A549 (cell line): ENCODE data around the gene OR2T8. TPM values are rescaled to one million over a fixed set of nuclear protein-coding genes. Genes with fewer than 3 reads are reported as not detected.

ENCODE experiments used
- ATAC-seq, 2 experiments: fragments of 200-7000 bp in 1 of 2; fragments of >200 bp in 1 of 2; cut with Nextera tagmentation in 1 of 2; cut with Tn5 transposase in 1 of 2; 3 replicates each; pipeline versions ENCODE4 v1.8.0 to v1.9.1; 2018 to 2020; ENCODE audit warnings: mild to moderate bottlenecking in 1 of 2, moderate library complexity in 1 of 2
- CTCF ChIA-PET: fragments of 300-600 bp; sonication (Branson Sonifier 250); formaldehyde crosslinking; extraction: SDS; loops from one replicate; lab custom pipeline; 2021; ENCODE audit warnings: antibody characterized with exemption, inconsistent platforms; lab: Yijun Ruan, JAX
- POLR2A ChIA-PET: fragments of 350-600 bp; formaldehyde crosslinking; extraction: SDS; loops from one replicate; lab custom pipeline; 2021; ENCODE audit warnings: antibody characterized with exemption, inconsistent platforms; lab: Yijun Ruan, JAX
- DNase-seq, 2 experiments: peaks; one replicate each; pipeline versions ENCODE4 v3.0.0 to v3.0.0-alpha.2; 2011 to 2016; ENCODE audit warnings: low read depth in 1 of 2, low spot score in 1 of 2
- FAIRE-seq: peaks from 2 replicates; lab custom pipeline; 2011; peaks lifted over from hg19 to GRCh38; lab: Jason Lieb, UNC
- H3K27ac ChIP-seq, 2 experiments: fragments of >200 bp; sonication (Bioruptor Twin); formaldehyde crosslinking; 3 replicates each; pipeline ENCODE4 v1.5.1; 2016 to 2017
- H3K4me1 ChIP-seq: fragments of >200 bp; sonication (Bioruptor Twin); formaldehyde crosslinking; 3 replicates; pipeline ENCODE4 v1.6.1; 2016
- H3K4me2 ChIP-seq: fragments of >200 bp; sonication (Bioruptor Twin); formaldehyde crosslinking; 3 replicates; pipeline ENCODE4 v1.6.1; 2016
- H3K4me3 ChIP-seq: fragments of >200 bp; sonication (Bioruptor Twin); formaldehyde crosslinking; 3 replicates; pipeline ENCODE4 v1.5.1; 2016
- H3K9me3 ChIP-seq: fragments of >200 bp; sonication (Bioruptor Twin); formaldehyde crosslinking; 3 replicates; pipeline ENCODE4 v1.6.1; 2016
- BCL3 ChIP-seq: fragments of >200 bp; sonication (Bioruptor Twin); formaldehyde crosslinking; IDR thresholded peaks from 3 replicates; pipeline ENCODE4 v1.6.1; 2016
- CBX8 ChIP-seq: fragments of 200-600 bp; sonication (generic); IDR thresholded peaks from 2 replicates; pipeline ENCODE4 v1.6.1; 2016
- CTCF ChIP-seq: fragments of >200 bp; sonication (Bioruptor Twin); formaldehyde crosslinking; IDR thresholded peaks from 3 replicates; pipeline ENCODE4 v1.5.1; 2016
- E2F6 ChIP-seq: IDR thresholded peaks from 2 replicates; pipeline ENCODE4 v1.6.1; 2012; ENCODE audit warnings: low read depth, borderline replicate concordance
- EP300 ChIP-seq, 2 experiments: fragments of >200 bp; sonication (Bioruptor Twin); formaldehyde crosslinking; IDR thresholded peaks; 2 replicates in 1 of 2; 3 replicates in 1 of 2; pipeline ENCODE4 v1.6.1; 2016 to 2017
- FOSL2 ChIP-seq, 2 experiments: fragments of 450-650 bp in 1 of 2; fragments of >200 bp in 1 of 2; sonication (Bioruptor Twin) in 1 of 2; formaldehyde crosslinking; IDR thresholded peaks; 2 replicates each; pipeline versions ENCODE4 v1.5.0 to v1.6.1; 2016 to 2020; ENCODE audit warnings: mild to moderate bottlenecking in 1 of 2, moderate library complexity in 1 of 2
- FOXS1 ChIP-seq: fragments of 250-450 bp; sonication (Bioruptor Pico); IDR thresholded peaks from 2 replicates; pipeline ENCODE4 v1.5.0; 2020; ENCODE audit warnings: mild to moderate bottlenecking, moderate library complexity
- HEYL ChIP-seq: fragments of 250-450 bp; sonication (Bioruptor Pico); IDR thresholded peaks from 2 replicates; pipeline ENCODE4 v1.8.0; 2021; ENCODE audit warnings: mild to moderate bottlenecking, moderate library complexity
- HOXB13 ChIP-seq: fragments of 250-450 bp; sonication (Bioruptor Pico); IDR thresholded peaks from 2 replicates; pipeline ENCODE4 v1.5.0; 2020; ENCODE audit warnings: low read depth, mild to moderate bottlenecking, moderate library complexity
- JUNB ChIP-seq: fragments of >200 bp; sonication (Bioruptor Twin); formaldehyde crosslinking; IDR thresholded peaks from 2 replicates; pipeline ENCODE4 v1.6.1; 2016
- KDM5A ChIP-seq: fragments of 200-600 bp; sonication (generic); IDR thresholded peaks from 2 replicates; pipeline ENCODE4 v1.6.1; 2016; ENCODE audit warnings: antibody characterized with exemption, mild to moderate bottlenecking
- MYC ChIP-seq: IDR thresholded peaks from 2 replicates; pipeline ENCODE4 v1.6.1; 2012; ENCODE audit warnings: mild to moderate bottlenecking, inconsistent platforms, low read length, improper control_type of control experiment, borderline replicate concordance
- PBX3 ChIP-seq: IDR thresholded peaks from 2 replicates; pipeline ENCODE4 v1.6.1; 2012
- POLR2A ChIP-seq: IDR thresholded peaks from 2 replicates; pipeline ENCODE4 v1.6.1; 2012; ENCODE audit warnings: mild to moderate bottlenecking, low read length
- RARB ChIP-seq: fragments of 250-450 bp; sonication (Bioruptor Pico); IDR thresholded peaks from 2 replicates; pipeline ENCODE4 v1.8.0; 2021; ENCODE audit warnings: mild to moderate bottlenecking, moderate library complexity
- RFX5 ChIP-seq: fragments of 450-650 bp; IDR thresholded peaks from 2 replicates; pipeline ENCODE4 v1.7.1; 2014; ENCODE audit warnings: antibody characterized with exemption, mild to moderate bottlenecking, moderate library complexity
- SMC3 ChIP-seq: fragments of >200 bp; sonication (Bioruptor Twin); formaldehyde crosslinking; IDR thresholded peaks from 3 replicates; pipeline ENCODE4 v1.6.1; 2018; ENCODE audit warnings: inconsistent platforms
- SREBF2 ChIP-seq: fragments of 450-650 bp; IDR thresholded peaks from 2 replicates; pipeline ENCODE4 v1.6.1; 2014; ENCODE audit warnings: mild to moderate bottlenecking, moderate library complexity
- TFCP2L1 ChIP-seq: fragments of 250-450 bp; sonication (Bioruptor Pico); IDR thresholded peaks from 2 replicates; pipeline ENCODE4 v1.5.0; 2021; ENCODE audit warnings: mild to moderate bottlenecking
- ZNF302 ChIP-seq: fragments of 250-450 bp; sonication (Bioruptor Pico); IDR thresholded peaks from 2 replicates; pipeline ENCODE4 v1.9.0; 2021; ENCODE audit warnings: inconsistent platforms, mild to moderate bottlenecking, moderate library complexity
- WGBS: methylation state at CpG from one replicate; pipeline ENCODE4 v1.1.6; 2017; ENCODE audit errors: missing lambda C conversion rate; 5-methylcytosine and 5-hydroxymethylcytosine counted together
- polyA plus RNA-seq, 4 experiments: library from polyadenylated mRNA; depleted of rRNA in 3 of 4; stranded (reverse); fragments of >200 nt; fragmentation: RNase III in 1 of 4; extraction: RNeasy Plus Mini Kit Qiagen cat#74134 plus additional on column Dnase treatment in 1 of 4; gene quantifications; 2 replicates in 3 of 4; 3 replicates in 1 of 4; pipeline ENCODE4 v1.2.3, GENCODE V29; 2011 to 2017
- TF ChIP-seq, protein P1 (sequence below): fragments of 250-450 bp; sonication (Bioruptor Pico); IDR thresholded peaks from 2 replicates; pipeline ENCODE4 v1.5.0; 2020; ENCODE audit warnings: low read depth, mild to moderate bottlenecking, moderate library complexity
- TF ChIP-seq, protein P2 (sequence below): fragments of 250-450 bp; sonication (Bioruptor Pico); IDR thresholded peaks from 2 replicates; pipeline ENCODE4 v1.5.0; 2021; ENCODE audit warnings: mild to moderate bottlenecking, moderate library complexity, borderline replicate concordance

The OR2T8 gene
- polyA plus RNA-seq, 2 of the 4 experiments (the other 2 are of a cell fraction) = not detected

DNA sequence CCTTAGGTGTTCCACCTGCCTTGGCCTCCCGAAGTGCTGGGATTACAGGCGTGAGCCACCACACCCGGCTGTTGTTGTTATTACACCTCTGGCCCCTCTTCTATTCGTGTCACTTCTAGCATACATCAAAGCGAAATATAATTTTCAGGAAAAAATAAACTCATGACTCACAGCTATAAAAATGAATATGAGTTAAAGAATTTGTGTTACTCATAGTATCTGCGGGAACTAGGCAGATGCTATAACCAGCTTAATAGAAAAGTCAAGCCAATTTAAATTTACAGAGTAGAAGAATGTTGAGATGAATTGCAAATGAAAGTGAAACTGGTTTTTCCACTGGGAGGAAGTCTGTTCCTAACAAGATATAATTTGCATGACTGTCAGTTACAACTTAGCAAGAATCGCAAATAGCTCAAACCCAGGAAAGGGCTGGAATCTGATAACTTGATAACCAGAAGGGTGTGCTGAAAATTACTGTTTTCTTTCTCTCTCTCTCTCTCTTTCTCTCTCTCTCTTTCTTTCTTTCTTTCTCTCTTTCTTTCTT is 13.5 kb upstream of the OR2T8 start:
- Histone ChIP-seq H3K4me3 (no peak overlapping the region), H3K4me2 (no peak overlapping the region), H3K27ac (no peak overlapping the region), H3K9me3 (no peaks in the 10 kb centered on the region), H3K4me1 (no peaks in the 10 kb centered on the region)
- ATAC-seq (no peak), FAIRE-seq (no peak), DNase-seq (no peak)
- WGBS = 1% methylated on average over 7 of the region's 7 CpGs
- TF ChIP-seq RARB (no peak), BCL3 (no peak), RFX5 (no peak), EP300 (IDR thresholded peaks at IDR 0.05) (no peak)
- ChIA-PET POLR2A (no interaction called here), CTCF (no interaction called here)

- whole genome bisulfite sequencing = 15% methylated on average over 5 of the region's 5 CpGs
- ChIA-PET CTCF (no interaction called here), POLR2A (no interaction called here)
- TF ChIP-seq JUNB (no peak), HOXB13 (CRISPR knock-in tag) (no peak), HEYL (CRISPR knock-in tag) (no peak), SREBF2 (no peak), RARB (no peak), KDM5A (no peak), ZNF302 (CRISPR knock-in tag) (no peak), TFCP2L1 (CRISPR knock-in tag) (no peak), CBX8 (no peak), FOSL2 (IDR thresholded peaks at IDR 0.05) (no peak), FOSL2 (CRISPR knock-in tag; IDR thresholded peaks at IDR 0.05) (no peak), POLR2A (no peak), E2F6 (no peak), FOXS1 (no peak), SMC3 (no peak), CTCF (no peak), MYC (no peak), PBX3 (no peak)
- TF ChIP-seq, protein P1, sequence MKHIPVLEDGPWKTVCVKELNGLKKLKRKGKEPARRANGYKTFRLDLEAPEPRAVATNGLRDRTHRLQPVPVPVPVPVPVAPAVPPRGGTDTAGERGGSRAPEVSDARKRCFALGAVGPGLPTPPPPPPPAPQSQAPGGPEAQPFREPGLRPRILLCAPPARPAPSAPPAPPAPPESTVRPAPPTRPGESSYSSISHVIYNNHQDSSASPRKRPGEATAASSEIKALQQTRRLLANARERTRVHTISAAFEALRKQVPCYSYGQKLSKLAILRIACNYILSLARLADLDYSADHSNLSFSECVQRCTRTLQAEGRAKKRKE (CRISPR knock-in tag) = no peak
- TF ChIP-seq, protein P2, sequence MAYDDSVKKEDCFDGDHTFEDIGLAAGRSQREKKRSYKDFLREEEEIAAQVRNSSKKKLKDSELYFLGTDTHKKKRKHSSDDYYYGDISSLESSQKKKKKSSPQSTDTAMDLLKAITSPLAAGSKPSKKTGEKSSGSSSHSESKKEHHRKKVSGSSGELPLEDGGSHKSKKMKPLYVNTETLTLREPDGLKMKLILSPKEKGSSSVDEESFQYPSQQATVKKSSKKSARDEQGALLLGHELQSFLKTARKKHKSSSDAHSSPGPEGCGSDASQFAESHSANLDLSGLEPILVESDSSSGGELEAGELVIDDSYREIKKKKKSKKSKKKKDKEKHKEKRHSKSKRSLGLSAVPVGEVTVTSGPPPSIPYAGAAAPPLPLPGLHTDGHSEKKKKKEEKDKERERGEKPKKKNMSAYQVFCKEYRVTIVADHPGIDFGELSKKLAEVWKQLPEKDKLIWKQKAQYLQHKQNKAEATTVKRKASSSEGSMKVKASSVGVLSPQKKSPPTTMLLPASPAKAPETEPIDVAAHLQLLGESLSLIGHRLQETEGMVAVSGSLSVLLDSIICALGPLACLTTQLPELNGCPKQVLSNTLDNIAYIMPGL (CRISPR knock-in tag) = no peak
- H3K4me2 ChIP-seq = no peak overlapping the region
- FAIRE-seq (no peak), DNase-seq (no peak), ATAC-seq (no peak)
- H3K4me3 ChIP-seq = no peak overlapping the region
- no peak overlapping the region for H3K27ac ChIP-seq
- H3K4me1 ChIP-seq = no peaks in the 10 kb centered on the region
- no peaks in the 10 kb centered on the region; the same call in 2 of the 3 replicates for H3K9me3 ChIP-seq
Observed at GRCh38 chr1:247908766-247909165, 11.3 kb upstream of the OR2T8 start.
